Stimulated activated memory B cell treated with anti-CD40 and anti-IgM and Interleukin-4, amounts not matched to agents 10 μg/mL and 1 μg/mL and 100 μg/mL, for 72 hours (primary cell): ENCODE results near the gene CIDEC.

ENCODE experiments used
- ATAC-seq: fragments of 150-1000 bp; cut with Tn5 transposase; 2 replicates; pipeline ENCODE4 v1.10.0; 2021
- H3K27ac Mint-ChIP-seq: one replicate; pipeline ENCODE4 v1.8.0; 2022; ENCODE audit warnings: mild to moderate bottlenecking, mixed read lengths
- H3K27me3 Mint-ChIP-seq: one replicate; pipeline ENCODE4 v1.8.0; 2022; ENCODE audit warnings: mixed read lengths
- H3K36me3 Mint-ChIP-seq: one replicate; pipeline ENCODE4 v1.8.0; 2022; ENCODE audit warnings: mixed read lengths
- H3K4me1 Mint-ChIP-seq: one replicate; pipeline ENCODE4 v1.8.0; 2022; ENCODE audit warnings: mixed read lengths
- H3K4me3 Mint-ChIP-seq: one replicate; pipeline ENCODE4 v1.8.0; 2022; ENCODE audit warnings: mild to moderate bottlenecking, moderate library complexity, mixed read lengths
- H3K9me3 Mint-ChIP-seq: one replicate; pipeline ENCODE4 v1.8.0; 2022; ENCODE audit warnings: mixed read lengths

The CIDEC gene

GRCh38 chr3:9826815-9827573, 53.1 kb downstream of the CIDEC start:
- H3K27ac Mint-ChIP-seq: no peak overlapping the region
- no peaks in the 10 kb centered on the region for H3K9me3 Mint-ChIP-seq
- peaks cover 7% of the 10 kb centered on the region for H3K4me1 Mint-ChIP-seq
- peaks cover 28% of the 10 kb centered on the region for H3K36me3 Mint-ChIP-seq
- no peak for ATAC-seq
- no peak overlapping the region for H3K4me3 Mint-ChIP-seq
- no peaks in the 10 kb centered on the region for H3K27me3 Mint-ChIP-seq

- Mint-ChIP-seq H3K9me3 (no peaks in the 10 kb centered on the region), H3K36me3 (peaks cover 27% of the 10 kb centered on the region), H3K27me3 (no peaks in the 10 kb centered on the region), H3K4me1 (peaks cover 7% of the 10 kb centered on the region), H3K4me3 (no peak overlapping the region), H3K27ac (no peak overlapping the region)
- ATAC-seq: no peak
Measured at GRCh38 chr3:9825451-9826040, 54.5 kb downstream of the CIDEC start.

GRCh38 chr3:9820946-9821345, 59.1 kb downstream of the CIDEC start:
- H3K4me1 Mint-ChIP-seq: no peaks in the 10 kb centered on the region
- H3K9me3 Mint-ChIP-seq: no peaks in the 10 kb centered on the region
- no peak overlapping the region for H3K27ac Mint-ChIP-seq
- H3K27me3 Mint-ChIP-seq: no peaks in the 10 kb centered on the region
- H3K4me3 Mint-ChIP-seq: no peak overlapping the region
- no peak for ATAC-seq
- H3K36me3 Mint-ChIP-seq: peaks cover 31% of the 10 kb centered on the region

GRCh38 chr3:9820543-9820942, 59.5 kb downstream of the CIDEC start:
- H3K27ac Mint-ChIP-seq: no peak overlapping the region
- no peaks in the 10 kb centered on the region for H3K9me3 Mint-ChIP-seq
- H3K36me3 Mint-ChIP-seq: peaks cover 31% of the 10 kb centered on the region
- no peaks in the 10 kb centered on the region for H3K4me1 Mint-ChIP-seq
- no peaks in the 10 kb centered on the region for H3K27me3 Mint-ChIP-seq
- no peak overlapping the region for H3K4me3 Mint-ChIP-seq
- no peak for ATAC-seq

- H3K27me3 Mint-ChIP-seq: no peaks in the 10 kb centered on the region
- peaks cover 29% of the 10 kb centered on the region for H3K36me3 Mint-ChIP-seq
- ATAC-seq: no peak
- no peak overlapping the region for H3K27ac Mint-ChIP-seq
- H3K9me3 Mint-ChIP-seq: no peaks in the 10 kb centered on the region
- no peak overlapping the region for H3K4me3 Mint-ChIP-seq
- no peaks in the 10 kb centered on the region for H3K4me1 Mint-ChIP-seq
Measured at GRCh38 chr3:9818666-9819335, 61.3 kb downstream of the CIDEC start.

GRCh38 chr3:9817436-9817835, 62.6 kb downstream of the CIDEC start:
- no peaks in the 10 kb centered on the region for H3K27me3 Mint-ChIP-seq
- H3K27ac Mint-ChIP-seq: no peak overlapping the region
- H3K9me3 Mint-ChIP-seq: no peaks in the 10 kb centered on the region
- H3K4me3 Mint-ChIP-seq: no peak overlapping the region
- ATAC-seq: no peak
- H3K4me1 Mint-ChIP-seq: no peaks in the 10 kb centered on the region
- peaks cover 35% of the 10 kb centered on the region for H3K36me3 Mint-ChIP-seq
